Lower lobe of right lung (tissue), 2 donors: ENCODE measurements around the gene CCDC148. TPM values are rescaled to one million over a fixed set of nuclear protein-coding genes. Genes with fewer than 3 reads are reported as not detected.

Source experiments
- ATAC-seq, 2 donors: fragments of 200-7000 bp; cut with Tn5 transposase; one replicate each; pipeline ENCODE4 v1.9.1; 2020 to 2022; ENCODE audit warnings: mild to moderate bottlenecking in 2 of 2, moderate library complexity in 2 of 2
- DNase-seq: peaks from one replicate; pipeline ENCODE4 v3.0.0-alpha.2; 2020
- H3K27ac ChIP-seq: fragments of 200-600 bp; one replicate; pipeline ENCODE4 v1.8.0; 2022
- H3K27me3 ChIP-seq: fragments of 200-600 bp; one replicate; pipeline ENCODE4 v1.8.0; 2022; ENCODE audit warnings: low read depth
- H3K36me3 ChIP-seq: fragments of 200-600 bp; one replicate; pipeline ENCODE4 v1.8.0; 2022; ENCODE audit warnings: mild to moderate bottlenecking
- H3K4me1 ChIP-seq: fragments of 200-600 bp; one replicate; pipeline ENCODE4 v1.8.0; 2022
- H3K4me3 ChIP-seq: fragments of 200-600 bp; one replicate; pipeline ENCODE4 v1.8.0; 2022; ENCODE audit warnings: mild to moderate bottlenecking
- H3K9me3 ChIP-seq: fragments of 200-600 bp; one replicate; pipeline ENCODE4 v1.8.0; 2022
- intact Hi-C: fragments of 100-400 bp; cut with DNase I; formaldehyde crosslinking; loops from one replicate; pipeline ENCODE4 v1.11.0; 2022
- total RNA-seq: library from RNA; stranded (reverse); fragmentation: NEBNext Ultra II Directional; extraction: Animal tissue kit (Norgen Biotek cat#: 25700); gene quantifications from one replicate; pipeline ENCODE4 v1.2.1, GENCODE V29; 2021
- TF ChIP-seq, protein P1 (sequence below): fragments of 200-600 bp; IDR thresholded peaks from one replicate; pipeline ENCODE4 v1.8.0; 2022; ENCODE audit warnings: antibody characterized with exemption, mild to moderate bottlenecking
- donor health status: DM: no; HTN: yes; CAD: no; lungs with severe emphysema.

CCDC148 gene
- total RNA-seq, 1 donor from 2014 or later = 2.8 TPM

DNA sequence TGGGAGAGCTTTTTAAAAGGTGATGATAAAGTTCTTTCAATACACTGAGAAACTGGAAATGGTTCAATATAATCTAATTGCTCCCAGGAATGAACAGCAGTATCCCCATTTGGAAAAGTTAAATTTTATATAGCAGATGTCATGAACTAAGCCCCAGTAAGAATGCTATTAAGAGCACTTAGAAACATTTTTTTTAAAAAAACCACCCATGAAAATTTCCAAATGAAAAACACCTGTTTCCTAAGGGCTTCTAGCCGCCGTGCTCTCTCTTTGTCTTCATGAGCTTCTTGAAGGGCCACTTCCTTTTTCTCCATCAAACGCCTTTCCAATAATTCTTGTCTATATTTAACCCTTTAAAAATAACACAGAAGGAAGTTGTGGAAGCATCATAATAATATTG lies 277.9 kb downstream of the CCDC148 start:
- no peak overlapping the region for H3K27ac ChIP-seq
- TF ChIP-seq, protein P1, sequence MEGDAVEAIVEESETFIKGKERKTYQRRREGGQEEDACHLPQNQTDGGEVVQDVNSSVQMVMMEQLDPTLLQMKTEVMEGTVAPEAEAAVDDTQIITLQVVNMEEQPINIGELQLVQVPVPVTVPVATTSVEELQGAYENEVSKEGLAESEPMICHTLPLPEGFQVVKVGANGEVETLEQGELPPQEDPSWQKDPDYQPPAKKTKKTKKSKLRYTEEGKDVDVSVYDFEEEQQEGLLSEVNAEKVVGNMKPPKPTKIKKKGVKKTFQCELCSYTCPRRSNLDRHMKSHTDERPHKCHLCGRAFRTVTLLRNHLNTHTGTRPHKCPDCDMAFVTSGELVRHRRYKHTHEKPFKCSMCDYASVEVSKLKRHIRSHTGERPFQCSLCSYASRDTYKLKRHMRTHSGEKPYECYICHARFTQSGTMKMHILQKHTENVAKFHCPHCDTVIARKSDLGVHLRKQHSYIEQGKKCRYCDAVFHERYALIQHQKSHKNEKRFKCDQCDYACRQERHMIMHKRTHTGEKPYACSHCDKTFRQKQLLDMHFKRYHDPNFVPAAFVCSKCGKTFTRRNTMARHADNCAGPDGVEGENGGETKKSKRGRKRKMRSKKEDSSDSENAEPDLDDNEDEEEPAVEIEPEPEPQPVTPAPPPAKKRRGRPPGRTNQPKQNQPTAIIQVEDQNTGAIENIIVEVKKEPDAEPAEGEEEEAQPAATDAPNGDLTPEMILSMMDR = no peak
- ATAC-seq (no peak), DNase-seq (no peak)
- H3K27me3 ChIP-seq = no peaks in the 10 kb centered on the region
- intact Hi-C loops = no loop called here
- H3K4me1 ChIP-seq = no peaks in the 10 kb centered on the region
- H3K9me3 ChIP-seq = no peaks in the 10 kb centered on the region
- H3K36me3 ChIP-seq = no peaks in the 10 kb centered on the region
- H3K4me3 ChIP-seq = no peak overlapping the region

DNA sequence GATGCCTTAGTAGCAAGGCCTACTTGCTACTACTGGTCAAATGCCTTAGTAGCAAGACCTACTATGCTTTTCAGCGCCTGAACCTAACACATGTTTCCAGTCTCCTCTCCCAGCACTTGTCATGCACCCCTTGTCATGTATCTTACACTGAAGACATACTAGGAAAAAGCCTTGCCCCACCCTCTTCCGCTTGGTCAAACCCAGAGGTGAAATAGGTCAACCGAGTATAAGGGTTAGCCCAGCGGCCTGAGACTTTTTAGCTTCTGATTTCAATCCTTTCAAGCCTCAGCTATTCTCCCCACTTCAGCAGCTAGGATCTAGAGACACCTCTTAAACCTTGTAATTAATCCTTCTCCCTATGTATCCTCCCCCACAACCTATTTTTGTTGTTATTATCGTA lies 281.6 kb downstream of the CCDC148 start:
- no peaks in the 10 kb centered on the region for H3K36me3 ChIP-seq
- DNase-seq = no peak
- no peak overlapping the region for H3K4me3 ChIP-seq
- no peak overlapping the region for H3K27ac ChIP-seq
- TF ChIP-seq, protein P1 = no peak
- H3K9me3 ChIP-seq = no peaks in the 10 kb centered on the region
- no peaks in the 10 kb centered on the region for H3K27me3 ChIP-seq
- ATAC-seq = no peak
- H3K4me1 ChIP-seq = no peaks in the 10 kb centered on the region
- intact Hi-C loops = no loop called here

DNA sequence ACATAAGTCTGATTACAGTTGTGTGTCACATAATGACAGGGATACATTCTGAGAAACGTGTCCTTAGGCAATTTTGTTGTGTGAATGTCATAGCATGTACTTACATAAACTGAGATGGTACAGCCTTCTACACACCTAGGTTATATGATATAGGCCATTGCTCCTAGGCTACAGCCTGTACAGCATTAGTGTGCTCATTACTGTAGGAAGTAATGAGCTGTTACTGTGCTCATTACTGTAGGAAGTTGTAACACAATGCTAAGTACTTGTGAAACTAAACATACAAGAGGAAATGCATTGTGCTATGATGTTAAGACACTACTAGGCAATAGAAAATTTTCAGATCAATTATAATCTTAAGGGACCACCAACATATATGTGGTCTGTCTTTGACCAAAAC lies 282.1 kb downstream of the CCDC148 start:
- Histone ChIP-seq H3K36me3 (no peaks in the 10 kb centered on the region), H3K4me3 (no peak overlapping the region), H3K27ac (no peak overlapping the region), H3K4me1 (no peaks in the 10 kb centered on the region), H3K9me3 (no peaks in the 10 kb centered on the region), H3K27me3 (no peaks in the 10 kb centered on the region)
- intact Hi-C loops = no loop called here
- ATAC-seq (no peak), DNase-seq (no peak)
- TF ChIP-seq, protein P1 = no peak

DNA sequence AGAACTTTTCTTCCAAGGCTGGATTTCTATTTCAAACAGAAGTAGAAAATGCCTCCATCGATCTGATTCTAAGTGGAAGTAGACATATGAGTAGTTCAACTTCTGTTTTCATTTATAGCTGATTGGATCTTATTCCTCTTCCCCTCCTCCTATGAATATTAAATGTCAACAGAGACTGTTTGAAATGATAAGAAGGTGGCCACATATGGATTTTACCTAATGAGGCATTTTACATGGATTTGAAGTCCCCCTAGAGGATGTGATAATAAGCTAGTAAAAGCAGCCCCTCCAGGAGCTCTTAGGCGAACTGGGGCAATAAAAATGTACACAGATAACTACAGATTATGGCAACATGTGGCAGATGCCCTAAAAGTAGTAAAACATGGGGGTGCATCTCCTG lies 283.8 kb downstream of the CCDC148 start:
- ATAC-seq (no peak), DNase-seq (no peak)
- Histone ChIP-seq H3K27me3 (no peaks in the 10 kb centered on the region), H3K36me3 (no peaks in the 10 kb centered on the region), H3K4me1 (no peaks in the 10 kb centered on the region), H3K9me3 (no peaks in the 10 kb centered on the region), H3K27ac (no peak overlapping the region), H3K4me3 (no peak overlapping the region)
- intact Hi-C loops = no loop called here
- TF ChIP-seq, protein P1 = no peak

DNA sequence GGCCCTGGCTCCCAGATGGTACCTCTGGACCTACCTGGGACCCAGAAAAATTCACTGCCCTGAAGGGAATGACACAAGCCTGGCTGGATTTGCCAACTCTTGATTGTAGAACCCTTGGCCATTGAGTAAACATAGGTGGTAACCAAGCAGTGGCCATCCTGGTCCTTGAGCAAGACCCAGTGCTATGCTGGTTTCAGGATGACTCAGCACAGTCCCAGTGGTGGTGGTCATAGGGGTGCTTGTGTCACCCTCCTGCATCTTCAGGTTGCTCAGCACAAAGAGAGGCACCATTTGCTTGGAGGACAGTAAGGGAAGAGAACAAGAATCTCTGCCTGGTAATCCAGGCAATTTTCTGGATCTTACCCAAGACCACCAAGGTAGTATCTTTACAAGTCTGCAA lies 302.0 kb downstream of the CCDC148 start:
- H3K9me3 ChIP-seq = no peaks in the 10 kb centered on the region
- H3K4me3 ChIP-seq = no peak overlapping the region
- no peaks in the 10 kb centered on the region for H3K36me3 ChIP-seq
- DNase-seq (no peak), ATAC-seq (no peak)
- no peaks in the 10 kb centered on the region for H3K4me1 ChIP-seq
- TF ChIP-seq, protein P1 = no peak
- H3K27me3 ChIP-seq = no peaks in the 10 kb centered on the region
- intact Hi-C loops = no loop called here
- H3K27ac ChIP-seq = no peak overlapping the region
